Osteoblast (primary cell): ENCODE measurements around the gene ANKRD2. TPM values are rescaled to one million over a fixed set of nuclear protein-coding genes. Genes with fewer than 3 reads are reported as not detected.

Source experiments
- DNase-seq: peaks from one replicate; pipeline ENCODE4 v3.0.0; 2011; ENCODE audit warnings: low spot score, mixed read lengths; ENCODE audit not compliant: insufficient read length; ENCODE audit errors: missing footprints
- H2AFZ ChIP-seq: 2 replicates; pipeline ENCODE4 v1.6.0; 2011; ENCODE audit warnings: mild to moderate bottlenecking, low read length
- H3K27ac ChIP-seq: 2 replicates; pipeline ENCODE4 v1.5.1; 2011; ENCODE audit warnings: mild to moderate bottlenecking, low read depth, low read length, moderate library complexity
- H3K27me3 ChIP-seq: 2 replicates; pipeline ENCODE4 v1.6.0; 2012; ENCODE audit warnings: mild to moderate bottlenecking, control low read depth, inconsistent platforms, low read length, moderate library complexity; ENCODE audit not compliant: insufficient read depth
- H3K36me3 ChIP-seq: 2 replicates; pipeline ENCODE4 v1.5.1; 2011; ENCODE audit warnings: mild to moderate bottlenecking, low read length, control low read depth, moderate library complexity; ENCODE audit not compliant: insufficient read depth
- H3K4me1 ChIP-seq: 2 replicates; pipeline ENCODE4 v1.5.1; 2011; ENCODE audit warnings: mild to moderate bottlenecking, low read length, control low read depth, moderate library complexity; ENCODE audit not compliant: insufficient read depth
- H3K4me2 ChIP-seq: 2 replicates; pipeline ENCODE4 v1.6.0; 2011; ENCODE audit warnings: mild to moderate bottlenecking, low read length; ENCODE audit not compliant: insufficient read depth
- H3K4me3 ChIP-seq: fragments of 200-600 bp; sonication (generic); 3 replicates; pipeline ENCODE4 v1.5.1; 2012; ENCODE audit warnings: mild to moderate bottlenecking, low read length, inconsistent platforms; ENCODE audit not compliant: insufficient read depth
- H3K79me2 ChIP-seq: 2 replicates; pipeline ENCODE4 v1.6.0; 2012; ENCODE audit warnings: mild to moderate bottlenecking, low read length, control low read depth, inconsistent platforms; ENCODE audit not compliant: insufficient read depth
- H3K9me3 ChIP-seq: 2 replicates; pipeline ENCODE4 v1.5.1; 2011; ENCODE audit warnings: low read depth, low read length, control low read depth
- H4K20me1 ChIP-seq: 2 replicates; pipeline ENCODE4 v1.6.0; 2012; ENCODE audit warnings: mild to moderate bottlenecking, low read length, control low read depth; ENCODE audit not compliant: insufficient read depth
- CTCF ChIP-seq: IDR thresholded peaks from 2 replicates; pipeline ENCODE4 v1.5.1; 2011; ENCODE audit warnings: mild to moderate bottlenecking, low read depth, low read length, moderate library complexity; ENCODE audit errors: extremely low read depth
- total RNA-seq: library from RNA; depleted of rRNA; stranded (reverse); fragments of >200 nt; gene quantifications from 2 replicates; pipeline ENCODE4 v1.2.3, GENCODE V29; 2012

ANKRD2 gene
- total RNA-seq, 1 donor, result 0.72 TPM

GRCh38 chr10:97577701-97578100 lies 5.1 kb downstream of the ANKRD2 start:
- H4K20me1 ChIP-seq, result no peaks in the 10 kb centered on the region
- H3K4me1 ChIP-seq, result peaks cover 16% of the 10 kb centered on the region

GRCh38 chr10:97578171-97578844 lies 5.7 kb downstream of the ANKRD2 start:
- Histone ChIP-seq H3K9me3 (no peaks in the 10 kb centered on the region), H3K4me1 (peaks cover 10% of the 10 kb centered on the region), H3K79me2 (no peaks in the 10 kb centered on the region), H3K27me3 (no peaks in the 10 kb centered on the region), H2AFZ (no peak overlapping the region), H4K20me1 (no peaks in the 10 kb centered on the region), H3K4me2 (no peak overlapping the region), H3K36me3 (no peaks in the 10 kb centered on the region), H3K27ac (no peak overlapping the region), H3K4me3 (no peak overlapping the region)
- no peak for TF ChIP-seq CTCF
- no peak for DNase-seq

More at GRCh38 chr10:97577701-97578100, 5.1 kb downstream of the ANKRD2 start:
- Histone ChIP-seq H3K36me3 (no peaks in the 10 kb centered on the region), H3K79me2 (no peaks in the 10 kb centered on the region), H3K4me2 (no peak overlapping the region), H3K27ac (no peak overlapping the region), H3K9me3 (no peaks in the 10 kb centered on the region), H3K27me3 (no peaks in the 10 kb centered on the region), H2AFZ (no peak overlapping the region), H3K4me3 (no peak overlapping the region)
- DNase-seq, result no peak
- no peak for TF ChIP-seq CTCF

- H4K20me1 ChIP-seq, result no peaks in the 10 kb centered on the region
- no peaks in the 10 kb centered on the region for H3K36me3 ChIP-seq
- H3K79me2 ChIP-seq, result no peaks in the 10 kb centered on the region
- no peaks in the 10 kb centered on the region for H3K27me3 ChIP-seq
- no peak overlapping the region for H3K4me3 ChIP-seq
- H3K27ac ChIP-seq, result no peak overlapping the region
- TF ChIP-seq CTCF, result no peak
- H3K9me3 ChIP-seq, result no peaks in the 10 kb centered on the region
- no peak overlapping the region for H2AFZ ChIP-seq
- no peak overlapping the region for H3K4me2 ChIP-seq
- DNase-seq, result no peak
- peaks cover 10% of the 10 kb centered on the region for H3K4me1 ChIP-seq
Measured at GRCh38 chr10:97580421-97581367, 8.1 kb downstream of the ANKRD2 start.

- H2AFZ ChIP-seq, result no peak overlapping the region
- H3K4me3 ChIP-seq, result no peak overlapping the region
- H3K79me2 ChIP-seq, result no peaks in the 10 kb centered on the region
- H3K4me2 ChIP-seq, result no peak overlapping the region
- DNase-seq, result no peak
- H4K20me1 ChIP-seq, result no peaks in the 10 kb centered on the region
- no peaks in the 10 kb centered on the region for H3K9me3 ChIP-seq
- peaks cover 10% of the 10 kb centered on the region for H3K4me1 ChIP-seq
- TF ChIP-seq CTCF, result no peak
- no peaks in the 10 kb centered on the region for H3K27me3 ChIP-seq
- H3K36me3 ChIP-seq, result no peaks in the 10 kb centered on the region
- H3K27ac ChIP-seq, result no peak overlapping the region
Measured at GRCh38 chr10:97582169-97582568, 9.6 kb downstream of the ANKRD2 start.
